HEK293T (cell line): ENCODE data around the gene TPCN2.

Experiments used
- CTCF ChIA-PET: fragments of 350-600 bp; formaldehyde crosslinking; extraction: SDS; loops from one replicate; lab custom pipeline; 2021; ENCODE audit warnings: antibody characterized with exemption, inconsistent platforms; lab: Yijun Ruan, JAX
- POLR2A ChIA-PET: fragments of 350-600 bp; formaldehyde crosslinking; extraction: SDS; loops from one replicate; lab custom pipeline; 2020; ENCODE audit warnings: antibody characterized with exemption, inconsistent platforms; lab: Yijun Ruan, JAX
- DNase-seq: peaks from one replicate; pipeline ENCODE4 v3.0.0; 2012; ENCODE audit warnings: mixed read lengths; ENCODE audit errors: extremely low spot score
- ARNT ChIP-seq: fragments of 450-650 bp; IDR thresholded peaks from 2 replicates; pipeline ENCODE4 v1.6.1; 2017; ENCODE audit warnings: mild to moderate bottlenecking
- BHLHE40 ChIP-seq: fragments of 450-650 bp; IDR thresholded peaks from 2 replicates; pipeline ENCODE4 v1.6.1; 2016; ENCODE audit warnings: mild to moderate bottlenecking, moderate library complexity, borderline replicate concordance
- CTBP1 ChIP-seq: fragments of 450-650 bp; IDR thresholded peaks from 2 replicates; pipeline ENCODE4 v1.6.1; 2016; ENCODE audit warnings: borderline replicate concordance
- ELF4 ChIP-seq: fragments of 450-650 bp; IDR thresholded peaks from 2 replicates; pipeline ENCODE4 v1.6.1; 2017; ENCODE audit warnings: antibody characterized with exemption
- FOXA1 ChIP-seq: fragments of 450-650 bp; IDR thresholded peaks from 2 replicates; pipeline ENCODE4 v1.6.1; 2016; ENCODE audit warnings: mild to moderate bottlenecking
- FOXK2 ChIP-seq: fragments of 450-650 bp; IDR thresholded peaks from 2 replicates; pipeline ENCODE4 v1.6.1; 2016; ENCODE audit warnings: mild to moderate bottlenecking
- FOXM1 ChIP-seq: fragments of 450-650 bp; IDR thresholded peaks from 2 replicates; pipeline ENCODE4 v1.6.1; 2017; ENCODE audit warnings: mild to moderate bottlenecking, borderline replicate concordance
- HDGF ChIP-seq: fragments of 450-650 bp; IDR thresholded peaks from 2 replicates; pipeline ENCODE4 v1.6.1; 2017; ENCODE audit warnings: antibody characterized with exemption, borderline replicate concordance
- L3MBTL2 ChIP-seq: fragments of 450-650 bp; conservative IDR thresholded peaks from 2 replicates; pipeline ENCODE4 v1.6.1; 2016; ENCODE audit warnings: mild to moderate bottlenecking
- LEF1 ChIP-seq: fragments of 450-650 bp; IDR thresholded peaks from 2 replicates; pipeline ENCODE4 v1.6.1; 2017; ENCODE audit warnings: mild to moderate bottlenecking, borderline replicate concordance
- NFRKB ChIP-seq: fragments of 450-650 bp; IDR thresholded peaks from 2 replicates; pipeline ENCODE4 v1.6.1; 2016; ENCODE audit warnings: mild to moderate bottlenecking, moderate library complexity
- SP1 ChIP-seq: fragments of 450-650 bp; IDR thresholded peaks from 2 replicates; pipeline ENCODE4 v1.6.1; 2017
- SUZ12 ChIP-seq: fragments of 450-650 bp; IDR thresholded peaks from 2 replicates; pipeline ENCODE4 v1.6.1; 2016; ENCODE audit warnings: mild to moderate bottlenecking
- TARDBP ChIP-seq: fragments of 450-650 bp; IDR thresholded peaks from 2 replicates; pipeline ENCODE4 v1.6.1; 2016
- ZNF384 ChIP-seq: fragments of 450-650 bp; IDR thresholded peaks from 2 replicates; pipeline ENCODE4 v1.6.1; 2016
- TF ChIP-seq, protein P1 (sequence below): fragments of 450-650 bp; IDR thresholded peaks from 2 replicates; pipeline ENCODE4 v1.6.1; 2016

Gene TPCN2

DNA sequence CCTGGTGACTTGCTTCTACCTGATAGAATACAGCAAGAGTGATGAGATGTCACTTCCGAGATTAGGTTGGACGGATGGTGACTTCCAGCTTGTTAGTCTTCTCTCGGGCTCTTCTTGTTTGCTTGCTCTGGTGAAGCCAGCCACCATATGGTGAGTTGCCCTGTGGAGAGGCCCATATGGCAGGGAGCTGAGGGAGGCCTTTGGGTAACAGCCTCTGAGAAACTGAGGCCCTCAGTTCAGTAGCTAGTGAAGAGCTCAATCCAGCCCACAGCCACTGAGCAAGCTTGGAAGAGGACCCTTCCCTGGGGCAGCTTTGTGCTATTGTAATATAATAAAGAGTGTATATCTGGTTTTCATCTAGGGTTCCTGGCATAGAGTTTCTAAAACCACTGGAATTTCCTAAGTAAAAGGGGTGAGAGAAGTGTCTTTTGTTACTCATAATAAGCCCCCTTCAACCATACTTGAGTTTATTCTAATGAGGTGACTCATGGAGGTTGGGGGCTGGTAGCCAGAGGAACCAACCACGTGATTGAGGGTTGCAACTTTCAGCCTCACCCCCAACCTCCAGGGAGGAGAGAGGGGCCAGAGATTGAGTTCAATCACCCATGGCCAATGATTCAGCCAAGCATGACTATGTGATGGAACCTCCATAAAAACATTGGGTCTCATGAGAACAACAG, 8.0 kb upstream of the TPCN2 start:
- ChIA-PET POLR2A (no interaction called here), CTCF (no interaction called here)
- no peak for DNase-seq
- TF ChIP-seq FOXA1 (no peak), ELF4 (no peak), CTBP1 (no peak), SP1 (no peak), SUZ12 (no peak), NFRKB (no peak), LEF1 (no peak), FOXK2 (no peak), TARDBP (no peak), BHLHE40 (no peak), HDGF (no peak), L3MBTL2 (no peak)
- TF ChIP-seq, protein P1, sequence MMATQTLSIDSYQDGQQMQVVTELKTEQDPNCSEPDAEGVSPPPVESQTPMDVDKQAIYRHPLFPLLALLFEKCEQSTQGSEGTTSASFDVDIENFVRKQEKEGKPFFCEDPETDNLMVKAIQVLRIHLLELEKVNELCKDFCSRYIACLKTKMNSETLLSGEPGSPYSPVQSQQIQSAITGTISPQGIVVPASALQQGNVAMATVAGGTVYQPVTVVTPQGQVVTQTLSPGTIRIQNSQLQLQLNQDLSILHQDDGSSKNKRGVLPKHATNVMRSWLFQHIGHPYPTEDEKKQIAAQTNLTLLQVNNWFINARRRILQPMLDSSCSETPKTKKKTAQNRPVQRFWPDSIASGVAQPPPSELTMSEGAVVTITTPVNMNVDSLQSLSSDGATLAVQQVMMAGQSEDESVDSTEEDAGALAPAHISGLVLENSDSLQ = no peak

DNA sequence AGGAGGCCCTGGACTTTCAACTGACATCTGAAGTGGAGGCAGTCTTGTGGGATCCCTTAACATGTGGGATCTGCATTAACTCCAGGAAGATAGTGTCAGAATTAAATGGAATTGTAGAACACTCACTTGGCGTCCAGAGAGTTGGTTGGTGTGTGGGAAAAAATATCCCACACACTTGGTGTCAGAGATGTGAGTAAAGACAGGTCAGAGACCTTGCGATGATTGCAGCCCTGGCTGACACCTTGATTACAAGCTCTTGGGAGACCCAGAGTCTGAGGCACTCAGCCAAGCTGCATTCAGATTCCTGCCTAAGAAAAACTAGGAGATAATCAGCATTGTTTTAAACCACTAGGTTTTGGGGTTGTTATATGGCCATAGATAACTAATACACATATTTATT, 7.2 kb upstream of the TPCN2 start:
- DNase-seq = no peak
- CTCF ChIA-PET = no interaction called here
- POLR2A ChIA-PET = no interaction called here
- TF ChIP-seq BHLHE40 (no peak), SP1 (no peak), CTBP1 (no peak), FOXK2 (no peak), FOXM1 (no peak), ELF4 (no peak), SUZ12 (no peak), NFRKB (no peak), ZNF384 (no peak), L3MBTL2 (no peak), LEF1 (no peak)
- TF ChIP-seq, protein P1 = no peak

DNA sequence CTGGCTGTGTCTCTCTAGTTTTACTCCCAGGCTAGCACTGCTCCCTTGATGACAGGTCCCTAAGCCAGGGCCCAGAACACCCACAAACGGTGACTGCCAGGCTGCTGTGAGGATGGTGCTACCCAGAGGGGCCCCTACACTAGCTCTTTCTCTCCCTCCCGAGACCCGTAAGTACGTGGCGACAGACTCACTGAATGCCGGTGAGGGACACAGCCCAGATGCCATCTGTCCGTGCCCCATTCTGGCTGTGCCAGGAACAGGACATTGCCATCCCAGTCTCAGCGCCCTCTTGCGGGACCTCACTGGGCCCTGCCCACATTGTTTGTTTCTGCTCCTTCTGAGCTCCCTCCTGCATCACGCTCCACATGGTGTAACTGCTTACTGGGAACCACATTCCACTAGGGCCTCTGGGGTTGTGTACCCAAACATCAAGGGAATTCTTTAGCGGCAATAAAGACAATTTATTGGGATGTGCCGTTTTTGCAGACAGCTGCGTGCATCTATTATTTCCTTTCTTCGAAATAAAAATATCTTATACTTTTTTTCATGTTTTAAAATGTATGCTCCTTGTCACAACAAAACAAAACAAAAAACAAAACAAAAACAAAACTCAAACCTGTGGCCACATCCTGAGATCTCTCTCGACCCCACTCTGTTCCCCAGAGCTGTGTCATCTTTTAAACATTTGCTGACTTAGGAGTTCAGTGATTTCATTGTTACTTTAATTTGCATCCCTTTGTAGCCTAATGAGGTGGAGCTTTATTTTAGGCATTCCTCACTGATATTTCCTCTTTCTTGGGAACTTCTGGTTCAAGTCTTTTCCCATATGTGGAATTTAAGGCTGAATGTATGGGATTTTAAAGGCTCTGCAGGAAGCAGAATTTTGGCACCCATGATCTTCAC, 4.4 kb upstream of the TPCN2 start:
- peak; percentile 31 for DNase-seq
- TF ChIP-seq SUZ12 (no peak), ZNF384 (no peak), FOXK2 (no peak), NFRKB (no peak), TARDBP (no peak), ARNT (no peak)
- ChIA-PET CTCF (interaction anchor here (0.6 to 0.7 kb wide), 3 partner anchors 15 to 720 kb away, joined by 3 read pairs; no protein-coding TSS in a partner anchor), POLR2A (interaction anchor here (1.0 kb wide), 1 partner anchor 10 kb away, joined by 4 read pairs; no protein-coding TSS in a partner anchor)

DNA sequence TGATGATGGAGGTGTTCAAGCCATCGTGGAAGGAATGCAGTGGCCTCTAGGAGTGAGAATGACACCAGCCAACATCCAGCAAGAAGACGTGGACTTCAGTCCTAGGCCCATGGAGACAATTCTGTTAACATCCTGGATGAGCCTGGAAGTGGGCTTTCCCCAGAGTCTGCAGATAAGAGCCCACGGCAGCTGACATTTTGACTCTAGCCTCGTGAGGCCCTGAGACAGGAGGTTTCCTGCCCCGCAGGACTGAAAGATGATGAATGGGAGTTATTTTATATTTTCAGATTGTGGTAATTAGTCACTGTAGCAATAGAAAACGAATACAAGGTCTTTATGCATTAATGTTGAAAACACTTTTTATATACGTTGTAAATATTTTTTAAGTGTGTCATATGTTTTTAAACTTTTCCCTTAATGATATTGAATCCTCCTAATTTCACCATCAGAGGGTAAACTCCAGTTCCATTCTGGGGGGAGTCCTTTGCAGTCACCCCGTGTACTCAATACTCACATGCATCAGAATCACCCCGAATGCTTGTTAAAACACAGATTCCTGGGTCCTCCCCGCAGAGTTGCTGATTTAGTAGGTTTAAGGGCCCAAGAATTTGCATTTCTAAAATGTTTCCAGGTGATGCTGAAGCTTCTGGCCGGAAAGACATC, 570 bp upstream of the TPCN2 start:
- no peak for DNase-seq
- POLR2A ChIA-PET = interaction anchor here (0.8 to 2.1 kb wide), 9 partner anchors 10 to 332 kb away, joined by 3 to 11 read pairs (median 4); partner anchors contain the start of genes IGHMBP2 and MRPL21
- TF ChIP-seq NFRKB (no peak), ZNF384 (no peak), SUZ12 (no peak), FOXK2 (no peak), TARDBP (no peak), SP1 (no peak), L3MBTL2 (no peak), FOXM1 (no peak), ARNT (no peak), ELF4 (no peak), CTBP1 (no peak), BHLHE40 (no peak), LEF1 (no peak), FOXA1 (no peak), HDGF (no peak)
- TF ChIP-seq, protein P1 = no peak
- CTCF ChIA-PET = interaction anchor here (0.8 kb wide), 1 partner anchor 98 kb away, joined by 3 read pairs; no protein-coding TSS in a partner anchor

DNA sequence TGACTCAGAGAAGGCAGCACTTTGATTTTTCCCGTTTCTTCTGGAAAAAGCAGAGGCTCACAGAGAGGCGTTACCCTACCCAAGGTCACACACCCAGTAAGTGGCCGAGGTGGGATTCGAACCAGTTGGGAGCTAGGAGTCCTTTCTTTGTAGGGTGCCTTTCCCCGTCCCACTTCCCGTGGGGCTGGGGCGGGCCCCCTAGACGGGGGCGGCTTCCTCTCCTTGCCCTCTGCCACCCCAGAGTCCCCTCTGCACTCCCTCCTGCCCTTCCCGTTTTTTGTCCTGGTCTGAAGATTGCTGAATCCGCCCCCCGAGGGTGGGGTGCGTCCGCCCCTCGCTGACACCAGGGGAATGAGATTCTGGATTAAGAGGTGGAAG, 747 bp downstream of the TPCN2 start:
- no peak for TF ChIP-seq FOXK2
- no peak for TF ChIP-seq SUZ12
- no peak for TF ChIP-seq BHLHE40
- TF ChIP-seq TARDBP = no peak
- POLR2A ChIA-PET = interaction anchor here (1.6 to 2.1 kb wide), 2 partner anchors 12 to 72 kb away, joined by 4 to 11 read pairs; no protein-coding TSS in a partner anchor
- no peak for DNase-seq
- CTCF ChIA-PET = no interaction called here
